ENCODE results near the gene NCOR2.

NCOR2 gene

GRCh38 chr12:124593851-124594401, 26.5 kb upstream of the NCOR2 start:
- no peaks in the 10 kb centered on the region for H3K9me3 ChIP-seq
- H3K4me1 ChIP-seq: peaks cover under 1% of the 10 kb centered on the region; the same call in 1 of the 2 replicates
- H3K36me3 ChIP-seq: no peaks in the 10 kb centered on the region
- DNase-seq: no peak
- H3K4me3 ChIP-seq (ENCODE audit: low read depth, low read length): no peak overlapping the region
- H3K27me3 ChIP-seq: no peaks in the 10 kb centered on the region
- no peak for TF ChIP-seq CTCF (IDR thresholded peaks at IDR 0.05; ENCODE audit: low read depth, low read length)

GRCh38 chr12:124593176-124593575, 25.8 kb upstream of the NCOR2 start:
- DNase-seq: no peak
- peaks cover 5% of the 10 kb centered on the region; the same call in 1 of the 2 replicates for H3K4me1 ChIP-seq
- no peaks in the 10 kb centered on the region for H3K9me3 ChIP-seq
- H3K27me3 ChIP-seq: no peaks in the 10 kb centered on the region
- H3K36me3 ChIP-seq: no peaks in the 10 kb centered on the region
- H3K4me3 ChIP-seq (ENCODE audit: low read depth, low read length): no peak overlapping the region
- TF ChIP-seq CTCF (IDR thresholded peaks at IDR 0.05; ENCODE audit: low read depth, low read length): no peak

DNA sequence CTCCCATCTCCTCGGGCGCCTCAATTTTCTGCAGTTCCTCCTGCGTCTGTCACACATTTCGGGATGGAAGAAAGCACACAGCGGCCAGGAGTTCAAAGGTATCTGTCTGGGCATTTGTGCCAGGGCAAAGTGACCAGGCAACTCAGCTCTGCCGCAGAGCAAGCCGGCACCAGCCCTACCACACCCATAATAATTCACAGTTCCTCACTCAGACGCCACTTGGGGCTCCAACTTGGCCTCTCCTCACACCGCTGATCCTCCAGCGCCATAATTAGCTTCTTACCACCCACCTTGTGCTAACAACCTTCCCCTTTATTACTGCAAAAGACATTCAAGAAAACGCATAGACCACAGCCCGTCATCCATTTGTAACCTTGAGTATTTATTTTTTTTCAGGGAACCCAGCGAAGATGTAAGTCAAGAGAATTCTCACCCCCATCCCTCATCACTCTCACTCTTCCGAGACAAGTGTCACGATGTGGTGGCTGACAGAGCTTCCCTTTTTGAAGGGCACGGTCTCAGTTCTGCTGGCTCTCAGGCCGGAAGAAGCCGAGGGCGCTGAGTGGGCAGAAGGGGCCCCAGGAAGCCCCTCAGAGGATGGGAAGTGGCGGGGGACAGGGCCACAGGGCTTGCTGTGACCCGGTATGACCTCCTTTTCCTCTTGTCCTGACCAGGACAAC, 25.2 kb upstream of the NCOR2 start:
- no peak for DNase-seq
- no peak for TF ChIP-seq CTCF (IDR thresholded peaks at IDR 0.05; ENCODE audit: low read depth, low read length)
- H3K4me1 ChIP-seq: peaks cover 5% of the 10 kb centered on the region; the same call in 1 of the 2 replicates
- no peaks in the 10 kb centered on the region for H3K9me3 ChIP-seq
- H3K27me3 ChIP-seq: no peaks in the 10 kb centered on the region
- H3K36me3 ChIP-seq: no peaks in the 10 kb centered on the region
- no peak overlapping the region for H3K4me3 ChIP-seq (ENCODE audit: low read depth, low read length)

GRCh38 chr12:124592050-124592449, 24.6 kb upstream of the NCOR2 start:
- Histone ChIP-seq H3K27me3 (no peaks in the 10 kb centered on the region), H3K9me3 (no peaks in the 10 kb centered on the region), H3K36me3 (no peaks in the 10 kb centered on the region), H3K4me3 (ENCODE audit: low read depth, low read length) (no peak overlapping the region), H3K4me1 (peaks cover 5% of the 10 kb centered on the region; the same call in 1 of the 2 replicates)
- no peak for DNase-seq
- TF ChIP-seq CTCF (IDR thresholded peaks at IDR 0.05; ENCODE audit: low read depth, low read length): no peak

- DNase-seq: no peak
- no peak for TF ChIP-seq CTCF (IDR thresholded peaks at IDR 0.05; ENCODE audit: low read depth, low read length)
These were observed 23.0 kb upstream of the NCOR2 start for GRCh38 chr12:124590447-124590846.

DNA sequence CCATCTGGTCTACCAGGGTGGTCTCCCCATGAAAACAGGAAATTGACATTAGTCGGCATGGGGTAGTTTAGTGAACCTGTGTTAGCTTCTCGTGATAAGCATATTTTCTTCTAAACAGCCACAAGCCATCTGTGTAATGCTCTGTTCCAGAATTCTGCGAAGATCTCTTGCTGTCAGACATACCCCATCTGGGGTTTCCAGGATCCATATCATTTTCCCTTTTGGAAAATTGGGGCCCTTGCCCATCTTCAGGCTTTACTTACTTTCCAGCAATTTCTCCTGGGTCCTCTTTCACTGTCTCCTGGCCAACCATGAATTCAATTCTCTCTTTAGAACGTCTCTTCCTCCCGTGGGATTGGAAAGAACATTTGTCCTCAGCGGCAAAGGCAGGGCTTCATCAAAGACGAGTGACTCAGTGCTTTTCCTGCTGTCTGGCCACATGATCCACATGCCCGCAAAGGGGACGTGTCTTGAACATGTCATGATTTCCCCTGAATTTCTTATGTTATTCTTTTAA, 21.4 kb upstream of the NCOR2 start:
- TF ChIP-seq CTCF (IDR thresholded peaks at IDR 0.05; ENCODE audit: low read depth, low read length): no peak
- Histone ChIP-seq H3K36me3 (no peaks in the 10 kb centered on the region), H3K4me3 (ENCODE audit: low read depth, low read length) (peak overlapping the region; percentile 11; the same call in 1 of the 2 replicates), H3K4me1 (peaks cover 5% of the 10 kb centered on the region; the same call in 1 of the 2 replicates), H3K27me3 (no peaks in the 10 kb centered on the region), H3K9me3 (no peaks in the 10 kb centered on the region)
- DNase-seq: no peak

More at GRCh38 chr12:124590447-124590846, 23.0 kb upstream of the NCOR2 start:
- Histone ChIP-seq H3K27me3 (no peaks in the 10 kb centered on the region), H3K36me3 (no peaks in the 10 kb centered on the region), H3K9me3 (no peaks in the 10 kb centered on the region), H3K4me1 (peaks cover 5% of the 10 kb centered on the region; the same call in 1 of the 2 replicates), H3K4me3 (ENCODE audit: low read depth, low read length) (no peak overlapping the region)

All from BE2C (cell line).